ENCODE measurements around the gene UBAP1L. TPM values are rescaled to one million over a fixed set of nuclear protein-coding genes. Genes with fewer than 3 reads are reported as not detected.

UBAP1L gene
- total and polyA plus RNA-seq, 2 experiments from 2014 or later: 1.6 to 5.1 TPM

GRCh38 chr15:65130941-65131340 is 15.9 kb upstream of the UBAP1L start:
- peaks cover 10% of the 10 kb centered on the region for H3K4me1 ChIP-seq (ENCODE audit: low read depth)
- H3K36me3 ChIP-seq: peaks cover 23% of the 10 kb centered on the region
- DNase-seq (ENCODE audit: low read depth in 1 of 2, low spot score in 1 of 2): no peak
- H3K27me3 ChIP-seq: no peaks in the 10 kb centered on the region
- H3K9me3 ChIP-seq (ENCODE audit: low read depth): no peaks in the 10 kb centered on the region
- H3K27ac ChIP-seq: no peak overlapping the region
- H3K4me3 ChIP-seq: no peak overlapping the region
- no peak for TF ChIP-seq CTCF (IDR thresholded peaks at IDR 0.05; ENCODE audit: low read depth, low read length)

- no peaks in the 10 kb centered on the region for H3K9me3 ChIP-seq (ENCODE audit: low read depth)
- H3K4me3 ChIP-seq: no peak overlapping the region
- H3K36me3 ChIP-seq: peaks cover 53% of the 10 kb centered on the region
- no peaks in the 10 kb centered on the region for H3K4me1 ChIP-seq (ENCODE audit: low read depth)
- H3K27ac ChIP-seq: no peak overlapping the region
- no peak for TF ChIP-seq CTCF (IDR thresholded peaks at IDR 0.05; ENCODE audit: low read depth, low read length)
- DNase-seq (ENCODE audit: low read depth in 1 of 2, low spot score in 1 of 2): no peak
- H3K27me3 ChIP-seq: no peaks in the 10 kb centered on the region
Measured at GRCh38 chr15:65115542-65115941, 542 bp upstream of the UBAP1L start.

GRCh38 chr15:65110676-65111292 is 4.2 kb downstream of the UBAP1L start:
- peak in 1 of 2 donors; percentile 83 for DNase-seq (ENCODE audit: low read depth in 1 of 2, low spot score in 1 of 2)
- Histone ChIP-seq H3K9me3 (ENCODE audit: low read depth) (no peaks in the 10 kb centered on the region), H3K4me1 (ENCODE audit: low read depth) (no peaks in the 10 kb centered on the region), H3K27ac (no peak overlapping the region), H3K4me3 (no peak overlapping the region), H3K36me3 (peaks cover 25% of the 10 kb centered on the region), H3K27me3 (no peaks in the 10 kb centered on the region)
- TF ChIP-seq CTCF (IDR thresholded peaks at IDR 0.05; ENCODE audit: low read depth, low read length): no peak

GRCh38 chr15:65106011-65106590 is 8.9 kb downstream of the UBAP1L start:
- Histone ChIP-seq H3K36me3 (peaks cover 5% of the 10 kb centered on the region), H3K27ac (no peak overlapping the region), H3K4me3 (no peak overlapping the region), H3K27me3 (peaks cover 9% of the 10 kb centered on the region), H3K4me1 (ENCODE audit: low read depth) (no peaks in the 10 kb centered on the region), H3K9me3 (ENCODE audit: low read depth) (no peaks in the 10 kb centered on the region)
- no peak for TF ChIP-seq CTCF (IDR thresholded peaks at IDR 0.05; ENCODE audit: low read depth, low read length)
- DNase-seq (ENCODE audit: low read depth in 1 of 2, low spot score in 1 of 2): no peak

GRCh38 chr15:65105038-65105437 is 10.0 kb downstream of the UBAP1L start:
- no peak for TF ChIP-seq CTCF (IDR thresholded peaks at IDR 0.05; ENCODE audit: low read depth, low read length)
- no peak for DNase-seq (ENCODE audit: low read depth in 1 of 2, low spot score in 1 of 2)

More at GRCh38 chr15:65105038-65105437, 10.0 kb downstream of the UBAP1L start:
- Histone ChIP-seq H3K36me3 (peaks cover 5% of the 10 kb centered on the region), H3K9me3 (ENCODE audit: low read depth) (no peaks in the 10 kb centered on the region), H3K4me3 (no peak overlapping the region), H3K4me1 (ENCODE audit: low read depth) (no peaks in the 10 kb centered on the region), H3K27ac (no peak overlapping the region), H3K27me3 (peaks cover 9% of the 10 kb centered on the region)
